ENCODE measurements around the gene CTSL.

DNA sequence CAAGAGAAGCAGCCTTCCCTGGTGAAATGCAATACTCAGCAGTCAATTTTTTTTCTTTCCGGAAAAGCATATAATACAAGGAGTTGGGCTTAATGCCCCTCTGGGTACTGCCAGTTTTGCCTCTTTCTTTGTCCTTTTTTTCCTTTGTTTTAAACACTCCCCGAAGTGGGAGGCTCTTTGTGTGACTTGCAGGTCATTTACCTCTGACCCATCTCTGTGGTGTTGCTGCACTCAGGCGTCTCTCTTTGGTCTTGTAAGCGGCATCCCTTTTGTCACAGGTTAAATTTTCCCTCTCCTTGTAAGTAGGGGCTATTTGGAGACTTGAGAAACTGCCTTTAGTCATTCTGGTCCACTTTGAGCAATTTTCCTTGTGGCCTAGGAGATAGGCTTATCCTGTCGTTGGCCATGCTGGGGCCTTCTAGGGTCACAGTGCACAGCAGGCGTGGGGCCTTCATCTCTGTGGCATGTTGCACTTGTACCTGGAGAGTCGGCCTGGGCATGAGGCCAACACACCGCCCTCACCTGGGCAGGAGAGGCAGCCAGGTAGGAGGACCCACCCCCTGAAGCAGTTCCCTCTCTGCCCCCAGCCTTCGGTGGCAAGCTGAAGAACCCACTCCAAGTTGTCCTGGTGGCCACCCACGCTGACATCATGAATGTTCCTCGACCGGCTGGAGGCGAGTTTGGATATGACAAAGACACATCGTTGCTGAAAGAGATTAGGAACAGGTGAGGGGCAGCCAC is 27.7 kb upstream of the CTSL start:
- TF ChIP-seq, protein P1, sequence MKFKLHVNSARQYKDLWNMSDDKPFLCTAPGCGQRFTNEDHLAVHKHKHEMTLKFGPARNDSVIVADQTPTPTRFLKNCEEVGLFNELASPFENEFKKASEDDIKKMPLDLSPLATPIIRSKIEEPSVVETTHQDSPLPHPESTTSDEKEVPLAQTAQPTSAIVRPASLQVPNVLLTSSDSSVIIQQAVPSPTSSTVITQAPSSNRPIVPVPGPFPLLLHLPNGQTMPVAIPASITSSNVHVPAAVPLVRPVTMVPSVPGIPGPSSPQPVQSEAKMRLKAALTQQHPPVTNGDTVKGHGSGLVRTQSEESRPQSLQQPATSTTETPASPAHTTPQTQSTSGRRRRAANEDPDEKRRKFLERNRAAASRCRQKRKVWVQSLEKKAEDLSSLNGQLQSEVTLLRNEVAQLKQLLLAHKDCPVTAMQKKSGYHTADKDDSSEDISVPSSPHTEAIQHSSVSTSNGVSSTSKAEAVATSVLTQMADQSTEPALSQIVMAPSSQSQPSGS (CRISPR knock-in tag; IDR thresholded peaks at IDR 0.05; ENCODE audit: borderline replicate concordance, low read depth): no peak
- TF ChIP-seq, protein P2, sequence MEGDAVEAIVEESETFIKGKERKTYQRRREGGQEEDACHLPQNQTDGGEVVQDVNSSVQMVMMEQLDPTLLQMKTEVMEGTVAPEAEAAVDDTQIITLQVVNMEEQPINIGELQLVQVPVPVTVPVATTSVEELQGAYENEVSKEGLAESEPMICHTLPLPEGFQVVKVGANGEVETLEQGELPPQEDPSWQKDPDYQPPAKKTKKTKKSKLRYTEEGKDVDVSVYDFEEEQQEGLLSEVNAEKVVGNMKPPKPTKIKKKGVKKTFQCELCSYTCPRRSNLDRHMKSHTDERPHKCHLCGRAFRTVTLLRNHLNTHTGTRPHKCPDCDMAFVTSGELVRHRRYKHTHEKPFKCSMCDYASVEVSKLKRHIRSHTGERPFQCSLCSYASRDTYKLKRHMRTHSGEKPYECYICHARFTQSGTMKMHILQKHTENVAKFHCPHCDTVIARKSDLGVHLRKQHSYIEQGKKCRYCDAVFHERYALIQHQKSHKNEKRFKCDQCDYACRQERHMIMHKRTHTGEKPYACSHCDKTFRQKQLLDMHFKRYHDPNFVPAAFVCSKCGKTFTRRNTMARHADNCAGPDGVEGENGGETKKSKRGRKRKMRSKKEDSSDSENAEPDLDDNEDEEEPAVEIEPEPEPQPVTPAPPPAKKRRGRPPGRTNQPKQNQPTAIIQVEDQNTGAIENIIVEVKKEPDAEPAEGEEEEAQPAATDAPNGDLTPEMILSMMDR (IDR thresholded peaks at IDR 0.05): no peak
- TF ChIP-seq CBFB (CRISPR knock-in tag; IDR thresholded peaks at IDR 0.05; ENCODE audit: low read depth) (no peak), ZNF138 (CRISPR knock-in tag; conservative IDR thresholded peaks at IDR 0.05) (no peak), ELF4 (CRISPR knock-in tag; IDR thresholded peaks at IDR 0.05; ENCODE audit: low read depth) (no peak)
- TF ChIP-seq, protein P3, sequence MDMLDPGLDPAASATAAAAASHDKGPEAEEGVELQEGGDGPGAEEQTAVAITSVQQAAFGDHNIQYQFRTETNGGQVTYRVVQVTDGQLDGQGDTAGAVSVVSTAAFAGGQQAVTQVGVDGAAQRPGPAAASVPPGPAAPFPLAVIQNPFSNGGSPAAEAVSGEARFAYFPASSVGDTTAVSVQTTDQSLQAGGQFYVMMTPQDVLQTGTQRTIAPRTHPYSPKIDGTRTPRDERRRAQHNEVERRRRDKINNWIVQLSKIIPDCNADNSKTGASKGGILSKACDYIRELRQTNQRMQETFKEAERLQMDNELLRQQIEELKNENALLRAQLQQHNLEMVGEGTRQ (CRISPR knock-in tag; IDR thresholded peaks at IDR 0.05): no peak
- TF ChIP-seq, protein P4, sequence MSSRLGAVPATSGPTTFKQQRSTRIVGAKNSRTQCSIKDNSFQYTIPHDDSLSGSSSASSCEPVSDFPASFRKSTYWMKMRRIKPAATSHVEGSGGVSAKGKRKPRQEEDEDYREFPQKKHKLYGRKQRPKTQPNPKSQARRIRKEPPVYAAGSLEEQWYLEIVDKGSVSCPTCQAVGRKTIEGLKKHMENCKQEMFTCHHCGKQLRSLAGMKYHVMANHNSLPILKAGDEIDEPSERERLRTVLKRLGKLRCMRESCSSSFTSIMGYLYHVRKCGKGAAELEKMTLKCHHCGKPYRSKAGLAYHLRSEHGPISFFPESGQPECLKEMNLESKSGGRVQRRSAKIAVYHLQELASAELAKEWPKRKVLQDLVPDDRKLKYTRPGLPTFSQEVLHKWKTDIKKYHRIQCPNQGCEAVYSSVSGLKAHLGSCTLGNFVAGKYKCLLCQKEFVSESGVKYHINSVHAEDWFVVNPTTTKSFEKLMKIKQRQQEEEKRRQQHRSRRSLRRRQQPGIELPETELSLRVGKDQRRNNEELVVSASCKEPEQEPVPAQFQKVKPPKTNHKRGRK (CRISPR knock-in tag; IDR thresholded peaks at IDR 0.05; ENCODE audit: borderline replicate concordance): no peak
- TF ChIP-seq, protein P5, sequence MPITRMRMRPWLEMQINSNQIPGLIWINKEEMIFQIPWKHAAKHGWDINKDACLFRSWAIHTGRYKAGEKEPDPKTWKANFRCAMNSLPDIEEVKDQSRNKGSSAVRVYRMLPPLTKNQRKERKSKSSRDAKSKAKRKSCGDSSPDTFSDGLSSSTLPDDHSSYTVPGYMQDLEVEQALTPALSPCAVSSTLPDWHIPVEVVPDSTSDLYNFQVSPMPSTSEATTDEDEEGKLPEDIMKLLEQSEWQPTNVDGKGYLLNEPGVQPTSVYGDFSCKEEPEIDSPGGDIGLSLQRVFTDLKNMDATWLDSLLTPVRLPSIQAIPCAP (CRISPR knock-in tag; IDR thresholded peaks at IDR 0.05): no peak
- TF ChIP-seq, protein P6, sequence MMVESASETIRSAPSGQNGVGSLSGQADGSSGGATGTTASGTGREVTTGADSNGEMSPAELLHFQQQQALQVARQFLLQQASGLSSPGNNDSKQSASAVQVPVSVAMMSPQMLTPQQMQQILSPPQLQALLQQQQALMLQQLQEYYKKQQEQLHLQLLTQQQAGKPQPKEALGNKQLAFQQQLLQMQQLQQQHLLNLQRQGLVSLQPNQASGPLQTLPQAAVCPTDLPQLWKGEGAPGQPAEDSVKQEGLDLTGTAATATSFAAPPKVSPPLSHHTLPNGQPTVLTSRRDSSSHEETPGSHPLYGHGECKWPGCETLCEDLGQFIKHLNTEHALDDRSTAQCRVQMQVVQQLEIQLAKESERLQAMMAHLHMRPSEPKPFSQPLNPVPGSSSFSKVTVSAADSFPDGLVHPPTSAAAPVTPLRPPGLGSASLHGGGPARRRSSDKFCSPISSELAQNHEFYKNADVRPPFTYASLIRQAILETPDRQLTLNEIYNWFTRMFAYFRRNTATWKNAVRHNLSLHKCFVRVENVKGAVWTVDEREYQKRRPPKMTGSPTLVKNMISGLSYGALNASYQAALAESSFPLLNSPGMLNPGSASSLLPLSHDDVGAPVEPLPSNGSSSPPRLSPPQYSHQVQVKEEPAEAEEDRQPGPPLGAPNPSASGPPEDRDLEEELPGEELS (CRISPR knock-in tag; IDR thresholded peaks at IDR 0.05): no peak

All from WTC11 (cell line).